Liver (tissue), 9 donors: Measurements from ENCODE around the gene CREB3L2. TPM values are rescaled to one million over a fixed set of nuclear protein-coding genes. Genes with fewer than 3 reads are reported as not detected.

Source experiments
- DNase-seq: peaks from one replicate; pipeline ENCODE4 v3.0.0-alpha.2; 2017; ENCODE audit warnings: low spot score
- H3K27ac ChIP-seq, 2 donors: one replicate each; pipeline ENCODE4 v1.7.0; 2013; ENCODE audit warnings: inconsistent platforms in 2 of 2, low read length in 2 of 2, control low read depth in 1 of 2, low read depth in 1 of 2, mild to moderate bottlenecking in 1 of 2
- H3K27me3 ChIP-seq, 4 donors: one replicate each; pipeline versions ENCODE4 v1.6.1 to v1.7.0; 2013; ENCODE audit warnings: low read length in 3 of 4, inconsistent platforms in 1 of 4, mild to moderate bottlenecking in 1 of 4, moderate library complexity in 1 of 4; ENCODE audit not compliant: control insufficient read depth in 4 of 4, insufficient read depth in 4 of 4
- H3K36me3 ChIP-seq, 4 donors: one replicate each; pipeline versions ENCODE4 v1.6.1 to v1.7.0; 2013; ENCODE audit warnings: low read length in 3 of 4, mild to moderate bottlenecking in 3 of 4, low read depth in 1 of 4, moderate library complexity in 1 of 4; ENCODE audit not compliant: control insufficient read depth in 4 of 4, insufficient read depth in 3 of 4
- H3K4me1 ChIP-seq, 4 donors: one replicate each; pipeline versions ENCODE4 v1.6.1 to v1.7.0; 2013; ENCODE audit warnings: low read length in 3 of 4, mild to moderate bottlenecking in 3 of 4, moderate library complexity in 1 of 4; ENCODE audit not compliant: control insufficient read depth in 4 of 4, insufficient read depth in 4 of 4
- H3K4me3 ChIP-seq, 3 donors: one replicate each; pipeline versions ENCODE4 v1.6.1 to v1.7.0; 2013; ENCODE audit warnings: low read length in 3 of 3, control low read depth in 1 of 3, low read depth in 1 of 3, mild to moderate bottlenecking in 1 of 3
- H3K9ac ChIP-seq, 2 donors: one replicate each; pipeline ENCODE4 v1.7.0; 2013; ENCODE audit warnings: low read length in 2 of 2, mild to moderate bottlenecking in 2 of 2, moderate library complexity in 2 of 2, control low read depth in 1 of 2, low read depth in 1 of 2
- H3K9me3 ChIP-seq, 4 donors: one replicate each; pipeline versions ENCODE4 v1.6.1 to v1.7.0; 2013; ENCODE audit warnings: low read length in 3 of 4; ENCODE audit not compliant: control insufficient read depth in 4 of 4
- ATF3 ChIP-seq: IDR thresholded peaks from 2 replicates; pipeline ENCODE4 v1.6.1; 2016; ENCODE audit warnings: antibody characterized with exemption
- CTCF ChIP-seq: fragments of 150-350 bp; IDR thresholded peaks from 2 replicates; pipeline ENCODE4 v1.5.1; 2017; ENCODE audit warnings: improper control_type of control experiment, low read depth, low read length; ENCODE audit not compliant: missing input control
- EGR1 ChIP-seq, 2 donors: IDR thresholded peaks; 2 replicates each; pipeline ENCODE4 v1.6.1; 2016 to 2018; ENCODE audit warnings: antibody characterized with exemption in 2 of 2, low read depth in 2 of 2
- FOXA1 ChIP-seq: IDR thresholded peaks from 2 replicates; pipeline ENCODE4 v1.6.1; 2016; ENCODE audit warnings: antibody characterized with exemption
- FOXA2 ChIP-seq: IDR thresholded peaks from 2 replicates; pipeline ENCODE4 v1.6.1; 2016; ENCODE audit warnings: antibody characterized with exemption
- HNF4G ChIP-seq: IDR thresholded peaks from 2 replicates; pipeline ENCODE4 v1.6.1; 2016; ENCODE audit warnings: antibody characterized with exemption
- JUND ChIP-seq, 2 donors: IDR thresholded peaks; 2 replicates each; pipeline ENCODE4 v1.6.1; 2016; ENCODE audit warnings: antibody characterized with exemption in 2 of 2
- MAX ChIP-seq: IDR thresholded peaks from 2 replicates; pipeline ENCODE4 v1.6.1; 2016; ENCODE audit warnings: antibody characterized with exemption
- NR2F2 ChIP-seq: IDR thresholded peaks from 2 replicates; pipeline ENCODE4 v1.6.1; 2016; ENCODE audit warnings: antibody characterized with exemption
- RAD21 ChIP-seq, 2 donors: IDR thresholded peaks; 2 replicates each; pipeline ENCODE4 v1.6.1; 2016; ENCODE audit warnings: antibody characterized with exemption in 2 of 2, mild to moderate bottlenecking in 2 of 2
- REST ChIP-seq: IDR thresholded peaks from 2 replicates; pipeline ENCODE4 v1.6.1; 2016; ENCODE audit warnings: antibody characterized with exemption, mild to moderate bottlenecking
- RXRA ChIP-seq, 2 donors: IDR thresholded peaks; 2 replicates each; pipeline ENCODE4 v1.6.1; 2017 to 2018; ENCODE audit warnings: antibody characterized with exemption in 2 of 2, mild to moderate bottlenecking in 1 of 2
- SP1 ChIP-seq: IDR thresholded peaks from 2 replicates; pipeline ENCODE4 v1.6.1; 2018; ENCODE audit warnings: antibody characterized with exemption, mild to moderate bottlenecking
- TAF1 ChIP-seq: conservative IDR thresholded peaks from 2 replicates; pipeline ENCODE4 v1.6.1; 2016; ENCODE audit warnings: antibody characterized with exemption, mild to moderate bottlenecking
- YY1 ChIP-seq: IDR thresholded peaks from 2 replicates; pipeline ENCODE4 v1.6.1; 2016; ENCODE audit warnings: antibody characterized with exemption, mild to moderate bottlenecking
- ZBTB33 ChIP-seq: IDR thresholded peaks from 2 replicates; pipeline ENCODE4 v1.6.1; 2016; ENCODE audit warnings: antibody characterized with exemption
- WGBS: extraction: QIAGEN DNeasy Blood & Tissue Kit; methylation state at CpG from one replicate; pipeline ENCODE4 v1.1.7; 2013; 5-methylcytosine and 5-hydroxymethylcytosine counted together
- polyA plus RNA-seq, 2 donors: library from polyadenylated mRNA; stranded (reverse) in 1 of 2; unstranded in 1 of 2; fragments of 200-250 nt in 1 of 2; fragments of >200 nt in 1 of 2; fragmentation: Nextera tagmentation in 1 of 2; extraction: Ambion mirVana in 1 of 2; gene quantifications; one replicate each; pipeline versions ENCODE4 v1.2.1 to v1.2.3, GENCODE V29; 2013 to 2015
- total RNA-seq, 2 donors: library from RNA; depleted of rRNA; stranded (reverse); fragments of >200 nt; gene quantifications; one replicate each; pipeline ENCODE4 v1.2.3, GENCODE V29; 2014
- donor health status: healthy.
- donor health status: healthy.
- donor health status: healthy.
- donor health status: healthy.
- donor health status: healthy.

The CREB3L2 gene
- total and polyA plus RNA-seq, 4 donors: 6.7 to 16.6 (median 9.9) TPM

GRCh38 chr7:137913985-137914384 lies 87.9 kb downstream of the CREB3L2 start:
- Histone ChIP-seq H3K4me3 (no peak overlapping the region), H3K27me3 (no peaks in the 10 kb centered on the region), H3K9ac (no peak overlapping the region), H3K4me1 (no peaks in the 10 kb centered on the region), H3K27ac (no peak overlapping the region), H3K36me3 (peaks cover 3 to 47% (median 32%) of the 10 kb centered on the region in 4 donors), H3K9me3 (no peaks in the 10 kb centered on the region)
- 94% methylated on average over 4 of the region's 4 CpGs for WGBS
- no peak for DNase-seq
- TF ChIP-seq SP1 (no peak), RAD21 (IDR thresholded peaks at IDR 0.05) (no peak), FOXA1 (no peak), HNF4G (no peak), ATF3 (no peak), CTCF (no peak), FOXA2 (no peak), YY1 (no peak), ZBTB33 (no peak), MAX (no peak), RXRA (IDR thresholded peaks at IDR 0.05) (no peak), NR2F2 (no peak), EGR1 (IDR thresholded peaks at IDR 0.05; ENCODE audit: low read depth in 2 of 2) (no peak), JUND (IDR thresholded peaks at IDR 0.05) (no peak)

GRCh38 chr7:137909042-137909441 lies 92.8 kb downstream of the CREB3L2 start:
- Histone ChIP-seq H3K9me3 (no peaks in the 10 kb centered on the region), H3K9ac (no peak overlapping the region), H3K4me3 (no peak overlapping the region), H3K36me3 (peaks cover 6 to 57% (median 47%) of the 10 kb centered on the region in 4 donors), H3K27ac (no peak overlapping the region), H3K4me1 (no peaks in the 10 kb centered on the region), H3K27me3 (no peaks in the 10 kb centered on the region)
- TF ChIP-seq RXRA (IDR thresholded peaks at IDR 0.05) (no peak), ZBTB33 (no peak), TAF1 (no peak), MAX (no peak), NR2F2 (no peak), YY1 (no peak), REST (no peak), CTCF (no peak)
- 97% methylated on average over 11 of the region's 11 CpGs for WGBS
- DNase-seq: no peak
